Glomerular visceral epithelial cell (primary cell): Measurements from ENCODE around the gene TEKTIP1.
"Not testable (repeated sequence)": the region's sequence is repeated elsewhere in the genome, so short reads cannot be mapped to it uniquely, and the experiment has no call there.

ENCODE experiments used
- DNase-seq: peaks from one replicate; pipeline ENCODE4 v3.0.0-alpha.2; 2016; ENCODE audit errors: extremely low spot score

Gene TEKTIP1

DNA sequence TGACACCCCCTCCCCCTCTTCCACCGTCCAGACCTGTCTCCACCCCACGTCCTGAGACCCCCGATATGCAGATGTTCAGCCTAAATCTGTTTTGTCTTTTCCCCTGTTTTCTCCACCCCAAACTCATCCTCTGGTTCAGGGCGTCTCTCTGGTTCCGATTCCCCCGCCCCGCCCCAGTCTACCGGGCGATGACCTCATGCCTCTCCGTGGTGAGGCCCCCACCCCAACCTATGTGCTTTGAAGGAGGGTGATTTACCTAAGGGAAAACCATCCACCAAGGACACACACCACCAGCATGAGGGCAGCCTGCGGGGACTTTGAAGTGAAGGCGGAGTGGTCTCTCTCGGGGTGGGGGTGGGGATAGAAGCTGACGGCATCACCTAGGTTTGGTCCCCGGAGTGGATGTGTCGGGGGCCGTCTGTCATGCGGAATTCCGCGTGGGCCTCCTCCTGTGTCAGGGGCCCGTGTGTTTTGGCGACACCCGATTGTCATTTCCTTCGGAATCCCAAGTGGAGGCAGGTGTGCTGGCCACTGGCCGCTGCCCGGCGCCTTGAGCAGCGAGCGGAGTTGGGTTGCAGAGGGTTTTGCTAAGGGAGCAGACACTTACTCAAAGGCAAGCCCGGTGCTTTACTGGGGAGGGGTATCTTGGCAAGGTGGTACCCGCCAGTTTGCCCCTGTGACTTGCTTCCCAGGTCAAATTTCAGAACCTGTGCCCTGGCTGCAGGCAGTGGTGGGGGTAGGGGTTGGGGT is 31.4 kb upstream of the TEKTIP1 start:
- DNase-seq, result peak; percentile 46

DNA sequence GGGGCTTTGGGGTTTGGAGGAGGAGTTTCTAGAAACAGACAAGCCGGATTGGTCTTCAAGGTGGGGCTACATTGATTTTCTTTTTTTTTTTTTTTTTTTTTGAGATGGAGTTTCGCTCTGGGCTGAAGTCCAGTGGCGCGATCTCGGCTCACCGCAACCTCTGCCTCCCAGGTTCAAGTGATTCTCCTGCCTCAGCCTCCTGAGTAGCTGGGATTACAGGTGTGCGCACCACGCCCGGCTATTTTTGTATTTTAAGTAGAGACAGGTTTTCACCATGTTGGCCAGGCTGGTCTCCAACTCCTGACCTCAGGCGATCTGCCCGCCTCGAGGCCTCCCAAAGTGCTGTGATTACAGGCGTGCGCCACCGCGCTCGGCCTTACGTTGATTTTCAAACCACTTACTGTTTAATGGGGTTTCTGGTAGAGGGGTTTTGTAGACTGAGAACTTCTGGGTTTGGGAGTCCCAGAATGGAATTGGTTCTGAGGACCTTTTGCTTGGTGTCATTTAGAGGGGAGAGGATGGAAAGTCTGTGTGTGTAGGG is 30.8 kb upstream of the TEKTIP1 start:
- not testable (repeated sequence) for DNase-seq

DNA sequence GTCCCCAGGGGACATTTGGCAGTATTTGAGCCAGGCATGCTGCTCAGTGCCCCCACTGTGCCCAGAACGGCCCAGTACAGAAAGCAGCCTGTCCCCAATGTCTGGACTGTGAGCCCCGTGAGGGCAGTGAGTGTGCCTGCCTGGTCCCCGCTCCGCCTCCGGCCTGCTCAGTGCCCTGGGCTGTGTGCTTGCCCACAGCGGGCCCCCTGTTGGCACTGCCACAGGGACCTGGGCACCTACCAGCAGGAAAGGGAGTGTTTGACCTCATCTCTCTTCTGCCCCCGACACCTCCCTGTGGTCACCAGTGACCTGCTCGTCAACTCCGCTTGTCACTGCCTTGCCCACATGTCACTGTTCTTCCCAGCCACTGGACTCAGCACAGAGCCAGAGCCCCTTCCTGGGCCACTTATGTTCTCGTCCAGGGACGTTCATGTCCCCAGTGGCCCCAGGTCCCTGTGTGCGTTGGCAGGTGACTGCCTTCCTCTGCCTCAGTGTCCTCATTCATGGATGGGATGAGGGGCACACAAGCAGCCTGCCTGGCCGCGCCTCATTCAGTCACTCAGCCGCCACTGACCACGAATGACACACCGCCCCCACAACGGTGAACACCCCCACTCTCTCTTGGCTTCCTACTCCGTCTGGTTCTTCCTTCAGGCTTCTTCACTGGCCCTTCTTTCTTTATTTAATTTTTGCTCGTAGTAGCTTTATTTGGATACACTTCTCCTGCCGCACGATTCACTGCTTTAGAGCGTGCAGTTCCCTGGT is 30.0 kb upstream of the TEKTIP1 start:
- DNase-seq, result no peak

DNA sequence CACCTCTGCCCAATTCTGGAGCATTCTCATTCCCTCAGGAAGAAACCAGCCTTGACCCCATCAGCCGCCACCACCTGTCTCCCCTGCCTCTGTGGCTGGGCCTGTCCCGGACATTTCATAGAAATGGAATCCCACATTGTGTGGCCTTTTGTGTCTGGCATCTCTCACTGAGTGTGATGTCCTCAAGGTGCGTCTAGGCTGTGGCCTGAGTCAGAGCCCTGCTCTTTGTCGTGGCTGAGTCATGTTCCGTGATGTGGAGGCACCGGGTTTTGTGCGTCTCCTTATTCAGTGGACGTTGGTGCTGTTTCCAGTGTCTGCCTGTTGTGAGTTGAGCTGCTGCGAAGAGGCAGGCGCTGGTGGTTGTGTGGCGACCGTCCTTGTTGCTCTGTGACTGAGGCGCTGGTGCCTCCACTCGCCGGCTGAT is 29.4 kb upstream of the TEKTIP1 start:
- DNase-seq, result peak; percentile 73

DNA sequence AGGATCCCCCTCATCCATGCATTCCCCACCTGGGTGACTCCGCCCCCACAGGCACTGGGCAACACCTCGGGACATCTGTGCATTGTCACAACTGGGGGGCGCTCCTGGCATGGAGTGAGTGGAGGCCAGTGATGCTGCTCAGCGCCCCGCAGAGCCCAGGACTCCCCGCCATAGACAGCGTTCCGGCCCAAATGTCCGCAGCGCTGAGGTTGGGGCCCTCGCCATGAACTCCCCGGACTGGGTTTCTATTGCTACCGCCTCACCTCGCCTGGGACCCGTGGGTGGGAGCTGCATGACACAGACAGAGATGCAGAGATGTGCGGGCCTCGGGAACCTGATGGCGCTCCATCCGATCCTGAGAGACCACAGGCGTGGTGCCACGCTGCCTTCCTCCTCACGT is 28.2 kb upstream of the TEKTIP1 start:
- DNase-seq, result no peak

DNA sequence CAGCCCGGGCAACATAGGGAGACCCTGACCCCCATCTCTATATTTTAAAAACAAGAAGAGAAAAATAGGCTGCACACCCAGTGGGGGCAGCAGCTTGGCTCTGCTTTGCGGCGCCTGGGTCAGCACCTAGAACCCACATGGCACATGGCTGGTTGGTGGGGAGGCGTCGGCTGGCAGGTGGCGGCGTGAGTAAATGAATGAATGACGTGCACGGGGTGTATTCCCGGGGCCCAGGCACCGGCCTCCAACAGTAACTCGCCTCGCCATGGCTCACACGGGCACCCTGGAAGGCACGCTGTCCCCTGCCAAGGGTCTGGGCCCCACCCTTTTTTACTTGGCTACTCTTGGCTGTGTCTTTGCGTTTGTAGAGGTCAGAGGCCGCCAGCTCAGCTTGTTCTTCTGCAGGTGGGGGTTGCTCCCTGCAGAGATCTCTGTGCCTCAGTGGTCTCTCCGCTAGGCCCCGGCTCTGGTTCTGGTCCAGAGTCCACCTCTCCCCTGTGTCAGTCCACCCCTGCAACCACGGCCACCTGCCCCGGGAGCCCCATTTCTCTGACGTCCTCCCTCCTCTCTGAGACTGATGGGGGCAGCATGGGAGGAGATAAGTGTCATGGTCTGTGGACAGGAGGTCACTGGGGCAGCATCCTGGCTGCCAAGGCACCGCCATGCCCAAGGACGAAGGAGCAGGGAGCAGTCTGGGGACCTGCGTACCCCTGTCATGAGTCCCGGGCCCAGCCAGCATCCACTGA is 27.3 kb upstream of the TEKTIP1 start:
- no peak for DNase-seq

DNA sequence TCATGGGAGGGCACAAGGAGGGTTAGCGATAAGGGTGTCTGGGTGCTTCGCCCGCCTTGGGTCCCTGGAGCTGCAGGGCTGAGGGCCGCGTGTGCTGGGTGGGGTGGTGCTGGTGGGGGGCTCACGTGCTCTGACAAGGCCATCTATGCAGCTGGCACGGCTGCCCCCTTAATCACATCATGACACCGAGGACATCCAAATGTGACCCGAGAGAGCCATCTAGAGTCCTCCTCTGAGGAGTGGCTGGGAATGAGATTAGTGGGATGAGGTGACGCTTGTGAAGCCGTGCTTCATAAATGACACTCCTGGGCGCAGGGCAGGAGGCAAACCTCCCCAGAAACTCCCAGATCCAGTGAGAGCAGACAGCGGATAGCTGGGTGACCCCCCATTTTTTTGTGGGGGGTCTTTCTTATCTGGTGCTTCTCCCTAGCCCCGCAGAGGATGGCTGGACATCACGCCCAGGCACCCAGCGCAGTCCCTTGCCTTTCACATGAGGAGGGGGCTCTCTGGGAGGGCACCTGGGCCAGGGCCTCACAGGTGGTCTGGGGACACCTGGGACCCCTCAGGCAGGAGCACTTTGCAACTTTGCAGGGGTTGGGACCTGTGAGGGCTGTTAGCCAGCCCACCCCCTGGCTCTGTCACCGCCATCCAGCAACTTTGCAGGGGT is 26.3 kb upstream of the TEKTIP1 start:
- no peak for DNase-seq

DNA sequence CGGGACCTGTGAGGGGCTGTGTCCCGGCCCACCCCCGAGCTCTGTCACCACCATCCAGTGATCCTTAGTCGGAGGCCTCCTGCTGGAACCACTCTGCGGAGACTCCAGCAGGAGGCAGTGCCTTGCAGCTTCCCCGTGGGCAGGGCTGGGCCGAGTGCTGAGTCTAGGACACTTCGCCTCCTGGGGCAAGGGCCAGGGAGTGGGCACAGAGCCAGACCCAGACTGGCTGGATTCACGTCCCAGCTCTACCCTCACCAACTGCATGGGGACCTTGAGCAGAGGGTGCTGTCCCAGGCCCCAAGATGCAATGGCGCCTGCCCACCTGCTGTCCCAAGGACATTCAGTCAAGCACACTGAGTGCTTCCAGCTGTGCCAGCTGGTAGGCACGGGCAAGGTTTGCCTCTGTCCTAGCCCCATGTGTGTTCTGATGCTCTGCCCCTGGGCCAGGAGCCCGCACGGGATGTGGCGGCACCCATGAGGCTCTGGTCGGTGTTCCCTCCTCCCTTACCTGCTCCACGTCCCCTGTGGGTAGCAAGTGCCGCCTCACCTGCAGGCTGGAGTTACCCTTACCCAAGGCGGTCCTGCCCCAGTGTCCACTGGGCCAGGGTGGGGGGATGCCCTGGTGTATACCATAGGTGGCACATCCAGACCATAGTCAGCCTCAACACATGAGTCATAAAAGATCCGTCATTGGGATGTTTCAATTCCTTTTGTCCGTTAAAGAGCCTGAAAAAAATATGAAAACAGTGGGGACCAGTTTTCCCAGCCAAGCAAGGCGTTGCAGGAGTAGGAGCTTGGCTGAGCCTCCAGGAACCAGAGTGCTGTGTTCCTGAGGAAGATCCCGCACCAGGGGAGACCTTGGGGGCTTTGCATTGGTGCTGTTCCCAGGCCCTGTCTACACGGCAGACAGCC is 25.5 kb upstream of the TEKTIP1 start:
- DNase-seq, result no peak

DNA sequence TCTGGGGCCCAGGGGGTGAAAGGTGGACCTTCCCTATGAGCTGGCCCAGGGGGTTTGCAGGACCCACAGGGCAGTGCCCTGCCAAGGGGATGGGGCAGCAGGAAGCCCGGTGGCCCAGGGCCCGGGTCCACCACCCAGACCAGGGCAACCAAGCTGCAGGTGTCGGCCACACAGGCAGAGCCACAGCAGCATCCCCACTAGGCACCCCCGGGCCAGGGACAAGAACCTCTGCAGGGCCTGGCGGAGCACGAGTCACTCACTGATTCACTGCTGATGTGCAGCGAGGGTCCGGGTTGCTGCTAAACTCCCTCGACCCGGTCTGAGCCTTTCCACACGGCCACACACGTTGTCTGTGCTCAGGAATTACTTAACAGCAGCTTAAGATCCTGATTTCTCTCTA is 24.0 kb upstream of the TEKTIP1 start:
- DNase-seq, result peak; percentile 44

DNA sequence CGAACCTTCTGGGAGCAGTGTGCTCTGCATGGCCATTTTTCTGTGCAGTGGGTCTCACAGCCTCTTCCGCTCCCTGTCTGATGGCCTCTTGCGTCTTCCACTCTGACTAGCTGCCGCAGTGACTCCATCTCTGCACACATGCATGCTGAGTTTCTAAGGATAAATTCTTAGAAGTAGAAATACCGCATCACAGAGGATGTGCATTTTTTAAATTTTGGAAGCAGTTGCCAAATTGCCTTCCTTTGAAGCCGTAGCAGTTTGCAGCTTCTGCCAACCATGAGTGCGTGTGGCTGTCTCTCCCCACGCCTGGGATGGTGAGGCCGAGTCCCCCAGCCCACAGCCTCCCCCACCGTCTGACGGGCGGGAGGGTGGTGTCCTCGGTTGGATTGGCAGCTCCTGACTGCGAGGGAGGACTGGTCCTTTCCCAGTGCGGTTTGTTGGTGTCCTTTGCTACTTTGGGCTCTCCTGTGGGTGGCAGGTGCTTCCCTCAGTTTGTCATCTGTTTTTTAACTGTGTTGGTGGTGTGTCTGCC is 23.0 kb upstream of the TEKTIP1 start:
- no peak for DNase-seq

DNA sequence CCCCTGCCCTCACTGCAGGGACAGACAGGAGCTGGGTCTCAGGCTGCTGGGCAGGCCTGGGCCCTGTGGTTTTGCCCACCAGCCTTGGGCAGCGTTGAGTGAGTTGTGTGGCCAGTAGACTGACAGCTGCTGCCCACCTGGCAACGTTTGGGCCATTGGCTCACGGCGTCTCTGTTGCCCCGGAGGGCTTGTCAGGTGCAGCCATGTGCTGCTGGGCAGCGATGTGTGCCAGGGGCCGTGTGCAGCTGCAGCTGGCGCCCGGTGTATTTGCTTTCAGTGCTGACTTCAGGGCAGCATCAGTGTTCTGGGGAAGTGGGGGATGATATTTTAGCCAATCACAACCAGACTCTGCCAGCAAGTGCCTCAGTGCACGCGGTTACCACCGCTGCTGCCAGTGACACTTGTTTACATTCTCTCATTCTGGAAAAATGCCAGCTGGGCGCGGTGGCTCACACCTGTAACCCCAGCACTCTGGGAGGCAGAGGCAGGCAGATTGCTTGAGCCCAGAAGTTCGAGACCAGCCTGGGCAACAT is 22.2 kb upstream of the TEKTIP1 start:
- no peak for DNase-seq

DNA sequence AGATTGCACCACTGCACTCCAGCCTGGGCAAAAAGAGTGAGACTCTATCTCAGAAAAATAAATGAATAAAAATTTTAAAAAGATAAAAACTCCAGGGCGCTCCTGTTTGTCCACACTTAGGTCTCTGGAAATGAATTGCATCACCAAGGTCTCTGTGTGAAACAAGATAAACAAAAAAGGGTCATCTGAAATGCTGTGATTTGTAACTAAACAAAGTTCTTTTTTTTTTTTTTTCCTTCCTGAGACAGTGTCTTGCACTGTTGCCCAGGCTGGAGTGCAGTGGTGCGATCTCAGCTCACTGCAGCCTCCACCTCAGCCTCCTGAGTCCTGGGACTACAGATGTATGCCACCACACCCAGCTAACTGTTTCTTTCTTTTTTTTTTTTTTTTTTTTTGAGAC is 21.3 kb upstream of the TEKTIP1 start:
- no peak for DNase-seq

DNA sequence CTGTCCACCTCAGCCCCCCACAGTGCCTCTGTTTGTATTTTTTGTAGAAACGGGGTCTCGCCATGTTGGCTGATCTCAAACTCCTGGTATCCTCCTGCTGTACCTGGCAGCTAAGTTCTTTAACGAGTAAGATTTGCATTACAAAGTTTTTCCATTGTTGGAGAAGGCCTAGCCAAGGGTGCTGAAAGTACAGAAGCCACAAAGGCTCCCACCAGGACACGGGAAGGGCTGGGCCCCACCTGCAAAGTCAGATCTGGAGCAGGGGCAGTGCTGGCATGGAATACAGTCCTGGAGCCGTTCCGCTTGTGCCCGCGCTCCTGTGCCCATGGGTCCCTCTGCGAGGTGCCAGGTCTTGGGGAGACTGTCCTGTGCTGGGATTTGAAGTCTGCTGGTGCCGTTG is 20.7 kb upstream of the TEKTIP1 start:
- no peak for DNase-seq

DNA sequence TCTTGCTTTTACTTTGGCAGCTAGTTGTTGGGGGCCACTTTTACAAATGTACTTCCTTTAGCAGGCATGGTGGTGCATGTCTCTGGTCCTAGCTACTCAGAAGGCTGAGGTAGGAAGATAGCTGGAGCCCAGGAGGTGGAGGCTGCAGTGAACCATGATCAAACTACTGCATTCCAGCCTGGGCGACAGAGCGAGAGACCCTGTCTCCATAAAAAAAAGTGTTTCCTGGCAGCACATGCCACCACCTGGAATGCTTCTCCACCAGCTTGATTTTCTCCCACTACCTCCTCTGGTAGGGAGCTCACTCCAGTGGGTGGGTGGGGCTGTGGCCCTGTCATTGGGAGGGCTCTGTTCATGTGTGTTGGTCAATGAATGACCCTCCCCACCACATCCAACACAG is 20.3 kb upstream of the TEKTIP1 start:
- peak; percentile 45 for DNase-seq

DNA sequence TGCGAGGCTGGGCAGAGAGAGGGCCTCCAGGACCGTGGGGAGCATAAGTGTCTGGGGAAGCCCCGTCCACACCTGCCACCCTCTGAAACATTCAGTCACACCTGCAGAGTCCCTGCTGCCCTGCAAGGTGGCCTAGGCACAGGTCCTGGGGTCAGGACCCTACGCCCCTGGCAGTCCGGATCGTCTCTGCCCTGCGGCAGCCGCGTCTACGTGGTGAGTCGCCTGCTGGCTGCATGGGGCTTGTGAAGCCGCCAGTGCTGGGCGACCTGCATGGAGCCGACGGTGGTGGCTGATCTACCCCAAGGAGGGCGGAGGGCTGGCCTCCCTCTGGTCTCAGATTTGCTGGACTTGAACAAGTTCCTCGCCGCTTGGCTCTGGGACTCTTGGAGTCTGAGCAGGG is 19.8 kb upstream of the TEKTIP1 start:
- DNase-seq, result no peak

DNA sequence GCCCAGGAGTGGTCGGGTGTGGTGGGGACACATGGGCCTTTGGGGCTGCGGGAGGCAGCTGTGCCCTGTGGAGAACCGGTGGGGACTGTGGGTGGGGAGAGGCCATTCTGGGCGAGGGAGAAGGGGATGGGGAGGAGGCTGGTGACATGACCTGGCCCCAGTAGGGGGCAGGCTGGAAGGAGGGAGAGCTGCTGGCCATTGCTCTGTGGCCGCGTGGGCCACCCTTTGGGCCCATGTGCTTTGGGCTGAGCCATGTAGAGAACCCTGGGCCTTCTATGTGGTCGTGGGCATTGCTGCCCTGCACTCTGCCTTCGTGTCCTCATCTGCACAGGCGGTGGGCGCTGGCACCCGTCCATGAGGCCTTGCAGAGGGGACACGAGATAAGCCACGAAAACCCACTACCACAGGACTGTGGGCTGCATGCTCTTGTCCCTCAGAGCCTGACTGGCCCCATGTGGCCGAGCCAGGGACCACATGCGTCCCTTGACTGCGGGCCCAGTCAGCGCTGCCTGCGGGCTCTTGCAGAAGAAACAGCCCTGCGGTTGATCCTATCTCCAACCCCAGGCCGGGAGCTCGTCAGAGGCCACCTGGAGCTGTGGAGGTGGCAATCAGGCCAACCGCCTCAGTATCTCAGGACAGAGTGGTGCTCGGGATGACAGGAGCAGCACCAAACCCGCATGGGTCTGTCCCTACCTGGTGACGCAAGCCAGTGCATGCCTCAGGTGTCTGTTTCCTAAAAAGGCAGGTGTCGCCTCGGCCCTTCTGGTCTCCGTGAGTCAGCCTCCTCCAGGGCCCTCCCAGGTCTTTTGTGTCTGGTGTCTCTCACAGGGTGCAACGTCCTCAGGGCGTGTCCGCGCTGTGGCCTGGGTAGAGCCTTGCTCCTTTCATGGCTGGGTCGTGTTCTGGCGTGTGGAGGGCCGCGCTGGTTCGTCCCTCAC is 18.5 kb upstream of the TEKTIP1 start:
- no peak for DNase-seq

DNA sequence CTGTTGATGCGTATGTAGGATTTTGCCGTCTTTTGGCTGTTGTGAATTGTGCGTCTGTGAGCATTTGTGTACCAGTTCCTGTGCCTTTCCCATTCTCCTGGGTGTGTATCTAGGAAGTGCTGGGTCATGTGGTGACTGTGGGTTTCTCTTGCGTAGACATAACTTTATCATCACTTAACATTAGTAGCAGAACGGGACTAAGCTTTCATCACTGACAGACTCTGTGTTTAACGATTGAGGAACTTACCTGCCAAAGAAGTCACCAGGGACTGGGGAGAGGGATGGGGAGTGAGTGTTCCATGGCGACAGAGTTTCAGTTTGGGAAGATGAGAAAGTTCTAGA is 17.9 kb upstream of the TEKTIP1 start:
- DNase-seq, result no peak

DNA sequence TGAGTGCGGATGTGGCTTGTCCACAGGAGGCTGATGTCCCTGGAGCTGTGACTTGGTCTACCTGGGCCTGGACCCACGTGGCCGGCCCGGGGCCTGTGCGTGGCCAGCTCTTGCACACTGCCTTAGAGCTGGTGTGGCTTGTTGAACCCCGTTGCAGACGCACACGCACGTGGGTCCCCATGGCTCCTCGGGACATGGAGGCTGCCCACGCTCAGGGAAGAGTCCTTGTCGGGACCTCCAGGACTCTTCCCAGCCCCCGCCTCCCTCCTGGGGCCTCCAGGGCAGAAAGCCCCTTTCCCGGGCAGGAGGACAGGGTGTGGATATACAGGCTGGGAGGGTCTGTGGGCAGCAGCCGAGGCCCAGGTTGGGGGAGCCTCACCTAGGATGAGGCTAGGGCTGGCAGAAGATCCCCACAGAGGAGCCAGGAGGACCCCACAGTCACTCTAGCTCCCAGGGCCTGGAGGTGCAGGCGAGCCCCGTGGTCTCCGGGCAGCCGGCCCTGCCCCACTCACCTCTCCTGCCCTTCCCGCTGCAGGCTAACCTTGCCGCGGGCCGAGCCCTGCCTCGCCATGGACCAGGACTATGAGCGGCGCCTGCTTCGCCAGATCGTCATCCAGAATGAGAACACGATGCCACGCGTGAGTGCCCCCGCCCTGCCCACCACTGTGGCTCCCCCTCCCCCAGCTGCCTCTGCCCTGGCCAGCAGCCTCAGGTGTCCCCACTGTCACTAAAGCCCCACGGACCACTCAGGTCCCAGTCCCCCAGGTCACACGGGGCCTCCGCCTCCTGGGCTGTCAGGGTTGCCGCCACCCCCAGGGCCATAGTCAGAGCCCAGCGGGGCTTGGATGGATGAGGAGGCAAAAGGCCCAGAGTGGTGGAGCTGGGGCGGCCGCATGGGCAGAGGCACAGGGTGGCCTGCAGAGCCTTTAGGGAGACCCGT is 16.3 kb upstream of the TEKTIP1 start:
- no peak for DNase-seq
